GM23248 (cell line): Measurements from ENCODE around the gene YPEL3.

ENCODE experiments used
- EZH2 ChIP-seq: fragments of 200-600 bp; sonication (generic); IDR thresholded peaks from 2 replicates; pipeline ENCODE4 v1.6.1; 2018; ENCODE audit warnings: antibody characterized with exemption, mild to moderate bottlenecking; ENCODE audit not compliant: insufficient read depth, poor library complexity, severe bottlenecking
- EZH2phosphoT487 ChIP-seq: fragments of 200-600 bp; sonication (generic); IDR thresholded peaks from 2 replicates; pipeline ENCODE4 v1.6.1; 2018; ENCODE audit warnings: antibody characterized with exemption, moderate library complexity, mild to moderate bottlenecking, low read depth; ENCODE audit not compliant: insufficient read depth

DNA sequence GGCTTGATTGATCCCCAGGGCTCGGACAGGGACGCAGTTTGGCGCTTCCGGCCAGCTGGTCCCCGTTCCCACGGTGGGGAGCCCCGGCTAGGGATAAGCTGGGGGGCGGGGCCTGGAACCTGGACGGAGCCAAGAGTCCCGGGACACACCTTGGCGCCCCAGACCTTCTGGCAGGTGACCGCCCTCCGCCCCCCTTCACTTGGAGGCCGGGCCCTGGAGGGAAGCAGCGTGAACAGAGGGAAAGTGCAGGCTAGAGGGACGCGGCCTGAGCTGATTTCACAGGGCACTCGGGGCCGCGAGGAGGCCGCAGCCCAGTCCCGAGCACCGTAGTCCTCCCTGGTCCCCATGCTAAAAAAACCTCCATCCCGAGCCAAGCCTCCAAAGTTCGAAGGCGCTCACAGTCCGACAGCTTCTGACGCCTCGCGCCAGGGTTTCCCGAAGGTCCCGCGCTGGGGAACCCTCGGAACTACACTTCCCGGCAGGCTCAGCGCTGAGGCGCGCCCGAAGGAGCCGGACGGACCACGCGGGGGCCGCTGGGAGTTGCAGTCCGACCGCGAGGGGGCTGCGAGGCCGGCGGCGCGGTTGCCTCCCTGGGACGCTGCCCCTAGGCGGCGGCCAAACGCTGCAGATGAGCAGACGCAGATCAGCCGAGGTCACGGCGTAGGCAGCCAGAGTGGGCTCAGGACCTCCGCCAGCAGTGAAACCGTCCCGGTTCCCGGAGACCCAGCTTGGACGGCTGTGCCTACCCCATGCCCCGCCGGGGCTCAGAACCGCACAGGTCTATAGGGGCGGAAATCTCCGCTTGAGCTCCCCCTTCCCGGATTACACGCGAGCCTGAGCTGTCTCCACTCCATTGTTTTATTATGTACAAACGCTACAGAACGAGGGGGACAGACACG is 4.3 kb downstream of the YPEL3 start, which contains the start of gene TBX6:
- no peak for TF ChIP-seq EZH2phosphoT487
- TF ChIP-seq EZH2, result no peak
